Epithelial cell of proximal tubule (primary cell): ENCODE results near the gene EPHA6. TPM values are rescaled to one million over a fixed set of nuclear protein-coding genes. Genes with fewer than 3 reads are reported as not detected.

Experiments
- DNase-seq: peaks from one replicate; pipeline ENCODE4 v3.0.0-alpha.2; 2011; ENCODE audit warnings: low read depth
- H3K4me3 ChIP-seq: 2 replicates; pipeline ENCODE4 v1.5.1; 2011; ENCODE audit warnings: low read depth, mild to moderate bottlenecking, low read length
- CTCF ChIP-seq: conservative IDR thresholded peaks from 2 replicates; pipeline ENCODE4 v1.5.1; 2012; ENCODE audit warnings: low read depth, mild to moderate bottlenecking, low read length
- total RNA-seq: library from RNA; depleted of rRNA; stranded (reverse); fragments of >200 nt; gene quantifications from 2 replicates; pipeline ENCODE4 v1.2.3, GENCODE V29; 2015

The EPHA6 gene
- total RNA-seq, 1 donor from 2014 or later: 0.46 TPM

- TF ChIP-seq CTCF: no peak
- no peak overlapping the region for H3K4me3 ChIP-seq
- no peak for DNase-seq
Measured at GRCh38 chr3:97389936-97390335, 575.5 kb downstream of the EPHA6 start.

GRCh38 chr3:97391167-97391566 is 576.8 kb downstream of the EPHA6 start:
- no peak overlapping the region for H3K4me3 ChIP-seq
- DNase-seq: no peak
- no peak for TF ChIP-seq CTCF

GRCh38 chr3:97409612-97410011 is 595.2 kb downstream of the EPHA6 start:
- no peak for DNase-seq
- TF ChIP-seq CTCF: no peak
- no peak overlapping the region for H3K4me3 ChIP-seq

- no peak for TF ChIP-seq CTCF
- no peak overlapping the region for H3K4me3 ChIP-seq
- no peak for DNase-seq
Measured at GRCh38 chr3:97421565-97421964, 607.2 kb downstream of the EPHA6 start.

GRCh38 chr3:97425002-97425401 is 610.6 kb downstream of the EPHA6 start:
- TF ChIP-seq CTCF: no peak
- H3K4me3 ChIP-seq: no peak overlapping the region
- DNase-seq: no peak

GRCh38 chr3:97430601-97431000 is 616.2 kb downstream of the EPHA6 start:
- DNase-seq: no peak
- no peak for TF ChIP-seq CTCF
- H3K4me3 ChIP-seq: no peak overlapping the region

- TF ChIP-seq CTCF: no peak
- DNase-seq: no peak
- H3K4me3 ChIP-seq: no peak overlapping the region
Measured at GRCh38 chr3:97432914-97433313, 618.5 kb downstream of the EPHA6 start.
